Measurements from ENCODE around the gene LGR4. TPM values are rescaled to one million over a fixed set of nuclear protein-coding genes. Genes with fewer than 3 reads are reported as not detected.

LGR4 gene
- total and polyA plus RNA-seq, 9 of the 15 experiments (the other 6 are each of a cell fraction or from before 2014, with no cell fraction given), result 0.94 to 10.1 (median 5.8) TPM

DNA sequence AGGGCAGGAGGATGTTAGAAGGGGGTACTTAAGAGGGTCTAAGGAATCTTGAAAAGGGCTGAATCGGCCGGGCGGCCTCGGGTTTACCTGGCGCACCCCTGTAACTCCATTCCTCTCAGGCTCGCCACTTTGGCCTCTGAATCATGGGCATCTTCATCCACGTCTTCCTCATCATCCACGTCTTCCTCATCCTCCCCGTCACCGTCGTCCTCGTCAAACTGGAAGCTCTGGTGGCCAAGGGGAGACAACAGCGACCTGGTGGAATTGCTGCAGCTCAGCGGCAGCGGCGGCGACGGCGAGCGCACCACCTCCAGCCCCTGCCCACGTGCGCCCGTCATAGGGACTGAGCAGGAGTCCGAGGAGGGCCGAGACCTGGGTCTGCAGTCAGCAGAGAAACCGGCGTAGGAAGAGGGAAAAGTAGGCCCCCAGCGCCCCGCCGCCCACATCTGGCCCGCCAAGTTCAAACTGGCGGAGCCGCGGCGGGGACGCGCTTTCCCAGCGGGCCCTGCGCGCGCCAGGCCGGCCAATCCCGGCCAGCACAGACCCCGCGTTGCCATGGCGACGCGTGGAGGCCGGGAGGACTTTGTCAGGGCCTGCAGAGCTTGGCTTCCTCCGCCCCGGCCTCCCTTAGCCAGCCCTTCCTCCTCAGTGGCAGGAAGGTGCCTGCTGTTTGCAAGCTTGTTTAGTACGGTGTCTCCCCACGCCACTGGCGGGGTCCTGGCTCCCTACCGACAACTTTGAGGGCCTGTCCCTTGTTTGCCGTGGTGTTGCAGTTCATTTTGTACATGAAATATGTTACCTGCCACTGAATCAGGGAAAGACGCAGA, 109.6 kb downstream of the LGR4 start, which contains the start of gene CCDC34 (continued):
- no peak for TF ChIP-seq POLR2AphosphoS5 (IDR thresholded peaks at IDR 0.05; ENCODE audit: control insufficient read depth, insufficient read depth, low read depth, low read length)
- peak; percentile 89 for TF ChIP-seq MAX (CRISPR knock-in tag; IDR thresholded peaks at IDR 0.05)
- TF ChIP-seq ILF3 (IDR thresholded peaks at IDR 0.05; ENCODE audit: borderline replicate concordance), result no peak
- no peak for TF ChIP-seq SRSF7 (optimal IDR thresholded peaks at IDR 0.05; ENCODE audit: low read depth, low read length)
- TF ChIP-seq EGR1 (conservative IDR thresholded peaks at IDR 0.05), result peak; percentile 77
- TF ChIP-seq, protein P1, sequence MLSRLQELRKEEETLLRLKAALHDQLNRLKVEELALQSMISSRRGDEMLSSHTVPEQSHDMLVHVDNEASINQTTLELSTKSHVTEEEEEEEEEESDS (CRISPR knock-in tag; IDR thresholded peaks at IDR 0.05), result no peak
- no peak for TF ChIP-seq EWSR1 (IDR thresholded peaks at IDR 0.05; ENCODE audit: borderline replicate concordance, low read depth, partially characterized antibody)
- TF ChIP-seq AFF4 (CRISPR knock-in tag; IDR thresholded peaks at IDR 0.05), result no peak
- TF ChIP-seq, protein P2, sequence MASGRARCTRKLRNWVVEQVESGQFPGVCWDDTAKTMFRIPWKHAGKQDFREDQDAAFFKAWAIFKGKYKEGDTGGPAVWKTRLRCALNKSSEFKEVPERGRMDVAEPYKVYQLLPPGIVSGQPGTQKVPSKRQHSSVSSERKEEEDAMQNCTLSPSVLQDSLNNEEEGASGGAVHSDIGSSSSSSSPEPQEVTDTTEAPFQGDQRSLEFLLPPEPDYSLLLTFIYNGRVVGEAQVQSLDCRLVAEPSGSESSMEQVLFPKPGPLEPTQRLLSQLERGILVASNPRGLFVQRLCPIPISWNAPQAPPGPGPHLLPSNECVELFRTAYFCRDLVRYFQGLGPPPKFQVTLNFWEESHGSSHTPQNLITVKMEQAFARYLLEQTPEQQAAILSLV (tag; IDR thresholded peaks at IDR 0.05), result no peak
- peak; percentile 73 for TF ChIP-seq POLR2A (conservative IDR thresholded peaks at IDR 0.05)
- TF ChIP-seq SRSF9 (IDR thresholded peaks at IDR 0.05; ENCODE audit: borderline replicate concordance, low read depth, low read length), result no peak
- no peak for TF ChIP-seq KHSRP (IDR thresholded peaks at IDR 0.05)
- no peak for TF ChIP-seq CBX5 (IDR thresholded peaks at IDR 0.05; ENCODE audit: borderline replicate concordance, low read depth)
- peak; percentile 53 for TF ChIP-seq FIP1L1 (IDR thresholded peaks at IDR 0.05; ENCODE audit: low read depth, low read length, poor library complexity, severe bottlenecking)
- 0 out of 2 replicates have a peak, but pooled peaks have one; percentile 45 for TF ChIP-seq SRSF3 (IDR thresholded peaks at IDR 0.05; ENCODE audit: insufficient read depth, low read length)
- peak; percentile 86 for TF ChIP-seq TFAP4 (CRISPR knock-in tag; IDR thresholded peaks at IDR 0.05; ENCODE audit: borderline replicate concordance)
- TF ChIP-seq CSDE1 (IDR thresholded peaks at IDR 0.05), result peak in 1 of 2 experiments; percentile 95; a peak in 2 of 4 replicates
- TF ChIP-seq ZKSCAN8 (CRISPR knock-in tag; IDR thresholded peaks at IDR 0.05), result 0 out of 2 replicates have a peak, but pooled peaks have one; percentile 42
- TF ChIP-seq MEIS2 (IDR thresholded peaks at IDR 0.05; ENCODE audit: partially characterized antibody), result no peak
- no peak for TF ChIP-seq HNRNPK (IDR thresholded peaks at IDR 0.05; ENCODE audit: low read depth, low read length, poor library complexity, severe bottlenecking)
- no peak for TF ChIP-seq ARNT (IDR thresholded peaks at IDR 0.05)
- peak; percentile 40; the same call in 1 of the 2 replicates for TF ChIP-seq NR3C1 (CRISPR knock-in tag; IDR thresholded peaks at IDR 0.05)
- peak; percentile 93 for TF ChIP-seq ZFX (CRISPR knock-in tag; IDR thresholded peaks at IDR 0.05)
